Endothelial cell (in vitro differentiated cells): Measurements from ENCODE around the gene ROGDI. TPM values are rescaled to one million over a fixed set of nuclear protein-coding genes. Genes with fewer than 3 reads are reported as not detected.

Experiments used
- DNase-seq: peaks from one replicate; pipeline ENCODE4 v3.0.0; 2021; ENCODE audit warnings: low spot score
- H3K27ac Mint-ChIP-seq: one replicate; pipeline ENCODE4 v1.8.0; 2021; ENCODE audit warnings: mixed read lengths, inconsistent platforms; ENCODE audit not compliant: unreplicated experiment
- H3K27me3 Mint-ChIP-seq: one replicate; pipeline ENCODE4 v1.8.0; 2021; ENCODE audit warnings: mild to moderate bottlenecking, moderate library complexity, mixed read lengths, inconsistent platforms; ENCODE audit not compliant: unreplicated experiment
- H3K36me3 Mint-ChIP-seq: one replicate; pipeline ENCODE4 v1.8.0; 2021; ENCODE audit warnings: mild to moderate bottlenecking, low read depth, mixed read lengths, inconsistent platforms; ENCODE audit not compliant: unreplicated experiment
- H3K4me1 Mint-ChIP-seq: one replicate; pipeline ENCODE4 v1.8.0; 2021; ENCODE audit warnings: mild to moderate bottlenecking, mixed read lengths, inconsistent platforms; ENCODE audit not compliant: unreplicated experiment
- H3K4me3 Mint-ChIP-seq: one replicate; pipeline ENCODE4 v1.8.0; 2021; ENCODE audit warnings: mild to moderate bottlenecking, mixed read lengths, inconsistent platforms; ENCODE audit not compliant: unreplicated experiment
- H3K9me3 Mint-ChIP-seq: one replicate; pipeline ENCODE4 v1.8.0; 2021; ENCODE audit warnings: mixed read lengths, inconsistent platforms; ENCODE audit not compliant: unreplicated experiment
- CTCF ChIP-seq: fragments of 200-600 bp; sonication (generic); IDR thresholded peaks from one replicate; pipeline ENCODE4 v1.5.0; 2021; ENCODE audit warnings: antibody characterized with exemption; ENCODE audit not compliant: unreplicated experiment
- total RNA-seq: library from RNA; stranded (reverse); fragmentation: NEBNext Ultra II Directional; extraction: Animal tissue kit (Norgen Biotek cat#: 25700); gene quantifications from one replicate; pipeline ENCODE4 v1.2.1, GENCODE V29; 2021; ENCODE audit not compliant: unreplicated experiment

ROGDI gene
- total RNA-seq, 1 donor from 2014 or later: 46.2 TPM

- DNase-seq: no peak
- H3K27ac Mint-ChIP-seq: no peak overlapping the region
- H3K4me3 Mint-ChIP-seq: no peak overlapping the region
- no peaks in the 10 kb centered on the region for H3K4me1 Mint-ChIP-seq
- no peak for TF ChIP-seq CTCF
- no peaks in the 10 kb centered on the region for H3K9me3 Mint-ChIP-seq
- peaks cover 41% of the 10 kb centered on the region for H3K36me3 Mint-ChIP-seq
- peaks cover 4% of the 10 kb centered on the region for H3K27me3 Mint-ChIP-seq
Measured at GRCh38 chr16:4826980-4827379, 24.5 kb upstream of the ROGDI start.

DNA sequence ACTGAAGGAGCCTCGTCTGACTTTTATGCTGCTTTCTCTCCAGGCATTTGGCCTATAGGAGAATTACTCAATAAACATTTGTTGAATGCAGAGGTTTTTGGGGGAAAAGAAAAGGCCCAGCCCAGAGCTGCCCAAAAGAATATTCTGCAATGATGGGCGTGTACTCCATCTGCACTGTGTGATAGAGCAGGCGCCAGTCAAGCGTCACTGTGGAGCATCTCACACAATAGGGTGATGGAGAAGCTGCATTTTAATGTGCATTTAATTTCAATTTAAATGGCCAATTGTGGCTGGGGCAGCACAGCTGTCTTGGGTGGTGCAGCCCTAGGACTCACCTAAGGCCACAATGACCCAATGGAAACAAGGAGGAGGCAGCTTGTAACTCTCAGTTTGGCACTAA is 24.1 kb upstream of the ROGDI start:
- Mint-ChIP-seq H3K4me1 (no peaks in the 10 kb centered on the region), H3K36me3 (peaks cover 42% of the 10 kb centered on the region), H3K27me3 (peaks cover 4% of the 10 kb centered on the region), H3K27ac (no peak overlapping the region), H3K4me3 (no peak overlapping the region), H3K9me3 (no peaks in the 10 kb centered on the region)
- DNase-seq: no peak
- no peak for TF ChIP-seq CTCF

- no peak for TF ChIP-seq CTCF
- Mint-ChIP-seq H3K27me3 (peaks cover 1% of the 10 kb centered on the region), H3K9me3 (no peaks in the 10 kb centered on the region), H3K4me1 (no peaks in the 10 kb centered on the region), H3K36me3 (peaks cover 35% of the 10 kb centered on the region), H3K4me3 (no peak overlapping the region), H3K27ac (no peak overlapping the region)
- DNase-seq: no peak
Measured at GRCh38 chr16:4825196-4825595, 22.8 kb upstream of the ROGDI start.

DNA sequence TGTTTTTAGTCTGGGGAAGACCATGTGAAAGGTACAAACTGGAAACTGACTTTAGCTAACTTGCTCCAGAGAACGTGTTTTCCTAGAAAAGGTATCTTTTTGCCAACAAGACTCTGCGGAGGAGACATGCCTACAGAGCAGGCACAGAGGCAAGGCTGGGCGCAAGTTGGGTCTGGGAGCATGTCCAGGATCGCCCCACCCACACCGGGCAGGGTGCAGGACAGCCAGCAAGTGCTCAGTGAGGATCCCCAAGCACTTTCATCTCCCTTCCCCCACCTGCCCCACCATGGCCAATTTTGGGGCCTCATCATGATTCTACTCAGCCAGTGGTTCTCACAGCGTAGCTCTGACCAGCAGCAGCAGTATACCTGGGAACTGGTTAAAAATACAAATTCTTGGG is 18.2 kb upstream of the ROGDI start:
- Mint-ChIP-seq H3K27ac (no peak overlapping the region), H3K27me3 (peaks cover 3% of the 10 kb centered on the region), H3K36me3 (peaks cover 45% of the 10 kb centered on the region), H3K4me1 (no peaks in the 10 kb centered on the region), H3K9me3 (no peaks in the 10 kb centered on the region), H3K4me3 (no peak overlapping the region)
- no peak for DNase-seq
- TF ChIP-seq CTCF: no peak

- TF ChIP-seq CTCF: no peak
- H3K4me3 Mint-ChIP-seq: no peak overlapping the region
- H3K4me1 Mint-ChIP-seq: peaks cover 3% of the 10 kb centered on the region
- no peak for DNase-seq
- peaks cover 3% of the 10 kb centered on the region for H3K27me3 Mint-ChIP-seq
- H3K36me3 Mint-ChIP-seq: peaks cover 37% of the 10 kb centered on the region
- no peaks in the 10 kb centered on the region for H3K9me3 Mint-ChIP-seq
- no peak overlapping the region for H3K27ac Mint-ChIP-seq
Measured at GRCh38 chr16:4814542-4815173, 12.2 kb upstream of the ROGDI start.
